Activated naive CD4-positive, alpha-beta T cell treated with anti-CD3 and anti-CD28 coated beads, Interleukin-2, amount 50 U/mL, for 16 hours (primary cell): Measurements from ENCODE around the gene WDHD1.
"Not testable (repeated sequence)": the region's sequence is repeated elsewhere in the genome, so short reads cannot be mapped to it uniquely, and the experiment has no call there.

Experiments
- DNase-seq: peaks from one replicate; pipeline ENCODE4 v3.0.0-alpha.2; 2020

Gene WDHD1

DNA sequence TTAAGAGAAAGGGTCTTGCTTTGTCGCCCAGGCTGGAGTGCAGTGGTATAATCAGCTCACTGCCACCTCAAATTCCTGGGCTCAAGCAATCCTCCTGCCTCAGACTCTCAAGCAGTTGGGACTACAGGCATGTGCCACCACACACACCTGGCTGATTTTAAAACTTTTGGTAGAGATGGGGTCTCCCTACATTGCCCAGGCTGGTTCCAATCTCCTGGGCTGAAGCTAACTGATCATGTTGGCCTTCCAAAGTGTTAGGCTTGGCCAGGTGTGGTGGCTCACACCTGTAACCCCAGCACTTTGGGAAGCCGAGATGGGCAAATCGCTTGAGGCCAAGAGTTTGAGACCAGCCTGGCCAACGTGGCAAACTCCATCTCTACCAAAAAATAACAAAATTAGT is 80.4 kb downstream of the WDHD1 start:
- DNase-seq: no peak

DNA sequence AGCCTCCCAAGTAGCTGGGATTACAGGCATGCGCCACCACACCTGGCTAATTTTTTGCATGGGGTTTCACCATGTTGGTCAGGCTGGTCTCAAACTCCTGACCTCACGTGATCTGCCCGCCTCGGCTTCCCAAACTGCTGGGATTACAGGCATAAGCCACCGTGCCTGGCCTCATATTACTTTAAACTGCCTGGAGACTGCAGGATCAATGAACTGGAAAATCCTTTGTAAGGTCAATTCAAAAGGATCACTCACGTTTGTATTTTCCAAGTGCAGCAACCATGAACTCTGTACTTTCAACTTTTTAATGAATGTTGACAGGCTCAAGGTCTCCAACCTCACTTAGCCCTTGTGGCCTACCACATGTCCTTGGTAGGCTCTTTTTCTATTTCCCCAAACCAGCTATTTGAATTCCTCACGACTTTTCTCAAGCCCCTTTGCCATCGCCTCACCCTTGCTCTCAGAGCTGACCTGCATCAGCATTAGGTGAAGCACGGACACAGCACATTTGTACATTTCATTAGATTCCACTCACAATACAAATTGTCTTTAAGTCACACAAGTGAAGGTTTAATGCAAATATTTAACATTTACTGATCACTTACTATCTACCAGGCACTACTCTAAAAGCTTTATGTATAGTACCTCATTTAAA is 82.0 kb downstream of the WDHD1 start:
- DNase-seq: no peak

DNA sequence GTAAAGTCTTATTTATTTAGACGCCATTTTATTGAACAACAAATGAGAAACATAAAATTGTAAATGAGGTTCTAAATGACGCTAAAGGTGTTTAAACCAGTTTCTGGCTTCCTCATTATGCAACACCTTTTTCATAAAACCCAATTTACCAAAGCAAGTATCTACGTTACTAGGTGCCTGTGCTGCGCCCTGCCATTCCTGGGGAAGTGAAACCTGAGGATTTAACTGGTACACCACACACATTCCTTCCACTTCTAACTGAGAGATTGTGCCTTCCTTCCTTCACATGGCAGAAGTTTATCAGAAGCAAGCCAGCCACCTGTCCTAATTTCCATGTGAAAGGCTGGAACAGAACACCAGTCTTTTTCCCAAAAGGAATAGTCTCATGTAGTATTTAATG is 84.0 kb downstream of the WDHD1 start:
- DNase-seq: no peak

DNA sequence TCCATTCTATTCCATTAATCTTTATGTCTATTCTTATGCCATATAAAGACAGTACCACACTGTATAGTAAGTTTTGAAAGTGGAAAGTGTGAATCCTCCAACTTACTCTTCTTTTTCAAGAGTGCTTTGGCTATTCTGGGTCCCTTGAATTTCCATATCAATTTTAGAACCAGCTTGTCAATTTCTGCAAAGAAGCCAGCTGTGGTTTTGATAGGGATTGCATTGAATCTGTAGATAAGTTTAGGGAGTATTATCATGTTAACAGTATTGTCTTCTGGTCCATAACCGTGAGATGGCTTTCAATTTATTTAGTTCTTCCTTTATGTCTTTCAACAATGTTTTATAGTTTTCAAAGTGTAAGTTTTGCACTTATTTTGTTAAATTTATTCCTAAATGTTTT is 90.1 kb downstream of the WDHD1 start:
- no peak for DNase-seq

DNA sequence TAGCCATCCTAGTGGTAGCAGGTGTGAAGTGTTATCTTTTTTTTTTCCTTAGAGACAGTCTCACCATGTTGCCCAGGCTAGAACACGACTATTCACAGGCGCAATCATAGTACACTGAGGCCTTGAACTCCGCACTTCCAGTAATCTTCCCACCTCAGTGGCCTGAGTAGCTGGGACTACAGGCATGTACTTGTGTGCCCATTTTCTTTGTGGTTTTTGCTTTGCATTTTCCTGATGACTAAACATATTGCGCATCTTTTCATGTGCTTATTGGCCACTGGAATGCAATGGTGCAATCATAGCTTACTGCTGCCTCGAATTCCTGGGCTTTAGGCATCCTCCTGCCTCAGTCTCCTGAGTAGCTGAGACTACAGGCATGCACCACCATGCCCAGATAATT is 90.9 kb downstream of the WDHD1 start:
- no peak for DNase-seq

DNA sequence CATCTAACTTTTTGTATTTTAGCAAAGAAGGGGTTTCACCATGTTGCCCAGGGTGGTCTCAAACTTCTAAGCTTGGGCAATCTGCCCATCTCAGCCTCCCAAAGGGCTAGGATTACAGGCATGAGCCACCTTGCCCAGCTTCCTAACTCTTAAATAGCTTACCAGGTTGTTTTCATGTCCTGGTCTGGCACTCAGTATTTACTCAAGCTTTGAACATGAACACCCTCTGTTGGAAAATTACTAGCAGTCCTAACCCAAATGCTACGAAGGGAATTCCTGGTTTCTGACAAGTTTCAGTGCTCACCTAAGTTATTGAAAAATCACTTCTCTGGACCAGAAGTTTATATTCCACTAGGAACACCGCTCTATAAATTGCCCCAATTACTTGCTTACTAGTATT is 91.8 kb downstream of the WDHD1 start:
- no peak for DNase-seq

DNA sequence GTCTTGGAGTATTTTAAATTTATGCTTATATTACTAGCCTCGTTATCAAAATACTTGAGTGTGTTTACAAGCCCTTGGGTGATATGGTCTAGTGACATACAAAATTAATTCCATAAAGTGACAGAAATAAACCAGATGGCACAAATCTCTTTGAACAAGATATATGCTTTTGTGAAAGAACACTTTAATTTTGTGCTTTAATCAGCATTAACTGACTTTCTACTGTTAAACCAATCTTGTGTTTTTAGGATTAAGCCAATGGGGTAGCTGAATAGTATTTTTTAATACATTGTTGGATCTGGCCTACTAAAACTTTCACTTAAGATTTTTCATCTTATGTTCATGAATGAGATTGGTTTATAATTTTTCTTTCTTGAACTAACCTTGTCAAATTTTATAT is 93.9 kb downstream of the WDHD1 start:
- no peak for DNase-seq

DNA sequence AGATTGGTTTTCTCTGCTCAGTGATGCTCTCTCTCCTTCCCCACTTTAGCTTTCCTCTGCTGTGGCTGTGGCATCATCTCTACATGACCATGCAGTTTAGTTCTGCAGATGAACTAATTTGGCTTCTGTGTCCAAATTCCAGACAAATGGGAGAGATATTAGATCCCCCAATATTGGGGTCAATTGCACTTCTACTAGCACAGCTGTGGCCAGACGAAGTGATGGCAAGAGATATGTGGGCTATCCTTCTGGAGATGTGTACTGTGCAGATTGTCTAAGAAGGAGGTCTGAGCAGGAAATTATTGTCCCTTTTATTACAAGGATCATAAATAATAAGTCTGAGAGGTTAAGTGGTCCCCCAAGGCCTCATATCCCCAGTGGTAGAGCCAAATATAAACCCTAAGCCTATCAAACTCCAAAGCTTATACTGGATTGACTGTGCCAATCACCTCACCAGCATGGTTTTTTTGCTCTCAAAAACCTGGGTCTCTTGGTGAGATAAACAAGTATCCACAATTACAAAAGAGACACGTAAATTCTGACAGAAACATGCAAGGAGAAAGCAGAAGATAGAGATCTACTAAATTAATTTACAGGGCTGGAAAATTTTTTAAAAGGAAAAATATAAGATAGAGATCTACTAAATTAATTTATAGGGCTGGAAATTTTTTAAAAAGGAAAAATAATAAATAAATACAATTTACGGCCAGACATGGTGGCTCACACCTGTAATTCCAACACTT is 95.1 kb downstream of the WDHD1 start:
- DNase-seq: no peak

DNA sequence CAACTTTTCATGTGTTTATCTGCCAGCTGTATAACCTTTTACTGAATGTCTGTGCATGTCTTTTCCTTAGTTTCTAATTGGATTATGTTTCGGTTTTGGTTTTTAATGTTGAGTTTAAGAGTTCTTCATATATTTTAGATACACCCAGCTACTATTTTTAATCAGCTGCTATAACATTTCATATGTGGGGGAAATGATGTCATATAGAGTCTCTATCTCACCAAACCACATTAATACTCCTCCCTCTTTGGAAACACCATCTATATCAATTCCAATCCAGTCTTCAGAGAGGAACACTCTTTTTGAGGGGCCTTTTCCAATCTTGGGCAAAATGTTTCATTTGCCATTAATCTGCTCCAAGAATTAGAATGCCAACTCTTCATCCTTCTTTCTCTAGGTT is 95.8 kb downstream of the WDHD1 start:
- DNase-seq: no peak

DNA sequence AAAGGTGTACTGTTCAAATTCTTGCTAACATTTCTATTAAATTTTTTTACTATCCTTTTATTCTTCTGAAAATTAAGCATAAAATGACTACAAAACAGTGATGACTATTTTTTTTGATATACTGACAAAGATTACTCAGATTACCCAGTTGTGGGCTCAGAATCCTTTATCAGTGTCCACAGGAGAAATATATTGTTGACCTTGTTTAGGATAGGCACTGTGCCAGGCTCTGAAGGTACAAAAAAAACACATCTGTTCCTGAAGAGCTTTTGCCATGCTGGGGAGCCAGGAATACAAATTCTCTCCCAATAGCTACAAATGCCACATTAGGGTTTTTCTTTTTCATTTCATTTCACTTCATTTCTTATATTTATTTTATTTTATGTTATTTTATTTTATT is 97.3 kb downstream of the WDHD1 start:
- no peak for DNase-seq

DNA sequence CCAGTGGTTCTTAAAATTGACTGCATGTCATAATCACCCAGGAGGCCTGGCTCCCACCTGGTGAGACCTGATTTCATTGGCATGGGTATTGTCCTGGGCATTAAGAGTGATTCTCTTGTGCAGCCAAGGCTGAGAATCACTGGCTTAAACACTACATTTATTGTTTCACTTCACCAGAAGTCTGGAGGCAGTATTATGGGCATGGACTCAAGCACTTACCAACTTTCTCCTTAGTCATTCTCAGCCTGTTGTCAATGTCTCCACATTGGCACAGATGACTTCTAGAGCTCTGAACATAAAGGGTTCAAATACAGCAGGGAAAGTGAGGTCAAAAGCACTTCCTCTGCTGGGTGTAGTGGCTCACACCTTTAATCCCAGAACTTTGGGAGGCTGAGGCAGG is 98.7 kb downstream of the WDHD1 start:
- no peak for DNase-seq

DNA sequence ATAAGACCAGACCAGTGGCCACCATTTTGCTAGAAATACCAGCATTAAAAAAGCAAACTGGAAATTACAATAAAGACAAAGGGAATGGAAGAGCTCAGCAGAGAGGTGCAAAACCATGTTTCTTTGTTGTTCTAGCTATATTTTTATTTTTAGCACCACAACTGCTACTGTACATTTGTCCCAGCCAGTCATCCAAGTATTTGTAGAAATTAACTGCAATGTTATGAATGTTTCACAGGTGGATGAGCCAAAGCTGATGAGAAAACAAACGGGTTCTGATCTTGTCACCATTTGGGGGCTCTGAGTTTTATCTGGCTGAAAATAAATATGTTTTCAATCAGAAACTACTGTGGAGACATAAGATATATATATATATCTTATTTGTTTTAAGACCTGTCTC is 99.3 kb downstream of the WDHD1 start:
- no peak for DNase-seq

DNA sequence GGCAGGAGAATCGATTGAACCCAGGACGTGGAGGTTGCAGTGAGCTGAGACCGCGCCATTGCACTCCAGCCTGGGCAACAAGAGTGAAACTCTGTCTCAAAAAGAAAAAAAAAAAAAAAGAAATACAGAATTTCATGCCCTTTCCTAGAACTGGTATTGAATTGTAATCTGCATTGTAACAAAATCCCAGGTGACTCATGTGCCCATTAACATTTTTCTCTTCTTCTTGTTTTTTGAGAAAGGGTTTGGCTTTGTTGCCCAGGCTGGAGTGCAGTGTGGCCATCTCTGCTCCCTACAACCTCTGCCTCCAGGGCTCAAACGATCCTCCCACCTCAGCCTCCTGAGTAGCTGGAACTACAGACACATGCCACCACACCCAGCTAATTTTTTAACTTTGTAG is 100.3 kb downstream of the WDHD1 start:
- not testable (repeated sequence) for DNase-seq

DNA sequence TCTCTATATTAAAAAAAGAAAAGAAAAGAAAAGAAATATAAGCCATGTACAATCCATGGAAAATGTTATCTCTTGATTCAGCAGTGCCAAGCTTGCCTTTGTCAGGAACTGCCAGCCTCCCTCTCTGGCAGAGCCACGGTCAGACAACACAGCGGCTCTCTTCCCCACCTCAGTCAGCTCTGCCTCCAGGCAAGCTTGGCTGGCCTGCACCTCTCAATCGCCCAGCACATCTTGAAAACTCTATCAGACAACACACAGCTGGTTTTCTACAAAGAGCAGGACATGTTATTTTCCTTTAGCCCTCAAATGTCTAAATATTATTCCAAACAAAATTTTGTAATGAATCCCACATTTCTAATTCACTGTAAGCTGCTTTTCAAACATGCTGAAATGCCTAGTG is 104.3 kb downstream of the WDHD1 start:
- no peak for DNase-seq

DNA sequence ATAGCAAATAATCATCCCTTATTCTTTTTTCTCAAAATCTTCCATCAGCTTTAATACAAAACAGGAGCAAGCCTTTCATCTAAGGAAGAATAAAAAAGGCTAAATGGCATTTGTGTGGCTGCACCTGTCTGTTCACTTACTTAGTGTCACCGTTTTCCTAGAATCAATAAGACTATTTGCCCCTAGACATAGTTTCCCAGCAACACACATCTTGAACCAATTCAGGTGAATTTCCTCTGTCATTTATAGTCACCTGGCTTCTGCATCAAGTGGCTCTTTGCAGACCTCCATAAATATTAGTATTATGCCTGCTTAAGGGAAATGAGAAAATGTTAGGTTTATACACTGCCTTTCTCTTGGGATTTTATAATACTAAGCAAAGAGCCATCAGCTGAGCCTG is 106.8 kb downstream of the WDHD1 start:
- no peak for DNase-seq

DNA sequence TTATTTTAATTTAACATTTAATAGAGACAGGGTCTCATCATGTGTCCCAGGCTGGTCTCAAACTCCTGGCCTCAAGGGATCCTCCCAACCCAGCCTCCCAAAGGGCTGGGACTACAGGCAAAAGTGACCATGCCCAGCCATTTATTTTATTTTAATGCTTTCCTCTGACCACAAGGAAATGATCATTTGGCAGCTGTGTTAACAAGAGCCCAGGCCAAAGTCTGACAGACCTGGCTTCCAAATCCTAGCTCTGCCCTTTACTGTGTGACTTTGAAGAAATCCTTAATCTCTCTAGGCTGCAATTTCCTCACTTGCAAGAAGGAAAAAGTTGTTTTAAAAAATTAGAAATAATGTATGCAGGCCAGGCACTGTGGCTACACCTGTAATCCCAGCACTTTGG is 107.6 kb downstream of the WDHD1 start:
- DNase-seq: no peak

DNA sequence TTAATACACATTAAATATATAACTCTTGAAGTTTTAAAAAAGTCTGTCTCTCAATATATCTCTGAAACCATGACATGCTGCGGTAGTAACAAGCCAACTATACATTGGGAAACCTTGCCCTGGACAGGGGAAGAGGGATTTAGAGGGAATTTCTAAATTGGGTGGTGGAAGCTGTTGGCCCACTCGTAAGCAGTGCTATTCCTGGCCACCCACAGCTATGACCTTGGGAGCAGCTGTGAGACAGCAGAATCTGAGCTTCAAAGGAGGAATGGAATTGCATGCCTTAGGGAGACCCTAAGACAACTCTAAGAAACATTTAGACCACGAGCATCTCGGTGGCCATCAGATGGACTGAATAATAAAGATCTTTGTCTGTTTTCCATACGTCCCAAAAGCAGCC is 108.5 kb downstream of the WDHD1 start:
- no peak for DNase-seq

DNA sequence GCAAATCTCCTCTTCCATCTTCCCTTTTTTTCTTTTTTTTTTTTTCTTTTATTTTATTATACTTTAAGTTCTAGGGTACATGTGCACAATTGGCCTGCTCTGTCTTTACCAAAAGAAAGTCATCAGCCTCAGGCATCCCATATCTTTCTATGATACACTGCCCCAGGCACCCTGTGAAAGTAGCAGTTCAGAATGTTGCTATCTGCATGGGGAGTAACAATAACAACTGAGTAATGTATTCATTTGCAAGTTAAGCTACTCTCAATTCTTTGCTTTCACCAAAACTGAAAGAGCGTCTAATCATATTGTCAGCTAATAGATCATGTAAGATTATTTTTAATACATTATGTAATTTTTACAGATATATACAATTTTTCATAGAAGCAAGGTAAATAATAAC is 110.8 kb downstream of the WDHD1 start:
- DNase-seq: no peak

DNA sequence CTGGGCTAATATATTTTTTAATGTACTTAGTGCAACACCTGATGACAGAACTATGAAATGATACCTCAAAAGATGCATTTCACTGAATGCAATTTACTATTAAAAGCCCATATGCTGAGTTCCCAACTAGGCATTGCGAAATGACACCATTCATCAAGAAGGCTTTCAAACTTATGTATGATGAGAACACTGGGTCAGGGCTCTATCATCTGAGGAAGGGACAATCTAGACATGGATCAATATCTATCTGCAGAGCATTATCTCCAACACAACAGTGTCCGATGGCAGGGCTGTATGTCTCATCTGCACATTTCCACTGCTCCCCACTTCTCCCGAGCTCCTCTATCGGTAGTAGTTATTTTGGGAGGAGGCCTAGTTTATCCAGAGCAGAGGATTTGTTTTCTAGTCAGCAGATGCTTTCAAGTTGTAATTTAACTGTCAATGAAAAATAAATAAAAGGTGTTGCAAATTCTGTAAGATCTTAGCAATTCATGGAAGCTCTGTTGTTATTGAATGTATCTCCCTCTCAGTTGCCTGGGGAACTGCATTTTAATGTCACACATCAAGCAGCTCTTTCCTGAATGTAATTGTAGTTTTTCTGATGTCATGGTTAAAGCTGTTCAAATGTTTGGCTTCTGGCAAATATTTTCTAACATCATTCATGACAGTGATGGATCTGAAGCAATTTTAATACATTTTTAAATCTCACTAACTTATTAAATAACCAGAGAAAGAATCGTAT is 116.9 kb downstream of the WDHD1 start:
- DNase-seq: no peak

DNA sequence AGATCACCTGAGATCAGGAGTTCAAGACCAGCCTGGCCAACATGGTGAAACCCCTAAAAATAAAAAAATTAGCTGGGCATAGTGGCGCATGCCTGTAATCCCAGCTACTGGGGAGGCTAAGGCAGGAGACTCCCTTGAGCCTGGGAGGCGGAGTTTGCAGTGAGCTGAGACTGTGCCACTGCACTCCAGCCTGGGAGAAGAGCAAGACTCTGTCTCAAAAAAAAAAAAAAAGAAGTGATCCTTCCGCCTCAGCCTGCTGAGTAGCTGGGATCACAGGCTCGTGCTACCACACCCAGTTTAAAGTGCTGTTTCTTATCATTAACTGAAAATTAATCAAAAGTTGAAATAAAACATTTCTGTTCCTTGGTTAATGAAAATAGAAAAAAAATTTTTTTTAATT is 117.9 kb downstream of the WDHD1 start:
- DNase-seq: not testable (repeated sequence)

DNA sequence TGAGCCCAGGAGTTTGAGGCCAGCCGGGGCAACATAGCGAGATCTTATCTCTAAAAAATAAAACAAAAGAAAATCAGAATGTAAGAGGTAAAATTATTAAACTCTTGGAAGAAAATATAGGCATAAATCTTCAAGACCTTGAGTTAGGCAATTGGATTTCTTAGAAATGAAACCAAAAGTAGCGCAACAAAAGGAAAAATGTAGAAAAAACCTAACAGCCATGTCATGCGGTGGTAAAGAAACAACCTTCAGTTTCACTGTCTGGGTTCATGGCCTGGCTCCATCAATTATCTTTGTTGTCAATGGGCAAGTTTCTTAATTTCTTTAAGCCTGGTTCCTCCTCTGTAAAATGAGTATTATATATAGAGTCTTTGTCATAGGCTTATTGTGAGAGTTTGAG is 118.7 kb downstream of the WDHD1 start:
- DNase-seq: no peak

DNA sequence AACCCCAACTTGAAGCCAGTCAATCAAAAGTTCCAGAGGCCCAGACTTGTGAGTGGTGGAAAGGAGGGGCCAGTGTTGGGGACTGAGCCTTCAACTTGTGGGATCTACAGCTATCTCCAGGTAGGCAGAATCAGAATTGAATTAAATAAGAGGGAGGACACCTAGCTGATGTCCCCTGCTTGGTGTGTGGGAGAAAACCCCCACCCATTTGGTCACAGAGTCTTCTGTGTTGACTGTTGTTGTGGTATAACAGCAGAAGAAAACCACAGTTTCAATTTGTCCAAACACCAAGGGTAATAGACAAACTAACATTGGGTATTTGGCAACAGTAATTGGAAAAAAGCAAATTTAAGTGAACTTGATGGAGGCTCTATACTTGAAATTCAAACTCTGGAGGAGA is 120.8 kb downstream of the WDHD1 start:
- DNase-seq: no peak

DNA sequence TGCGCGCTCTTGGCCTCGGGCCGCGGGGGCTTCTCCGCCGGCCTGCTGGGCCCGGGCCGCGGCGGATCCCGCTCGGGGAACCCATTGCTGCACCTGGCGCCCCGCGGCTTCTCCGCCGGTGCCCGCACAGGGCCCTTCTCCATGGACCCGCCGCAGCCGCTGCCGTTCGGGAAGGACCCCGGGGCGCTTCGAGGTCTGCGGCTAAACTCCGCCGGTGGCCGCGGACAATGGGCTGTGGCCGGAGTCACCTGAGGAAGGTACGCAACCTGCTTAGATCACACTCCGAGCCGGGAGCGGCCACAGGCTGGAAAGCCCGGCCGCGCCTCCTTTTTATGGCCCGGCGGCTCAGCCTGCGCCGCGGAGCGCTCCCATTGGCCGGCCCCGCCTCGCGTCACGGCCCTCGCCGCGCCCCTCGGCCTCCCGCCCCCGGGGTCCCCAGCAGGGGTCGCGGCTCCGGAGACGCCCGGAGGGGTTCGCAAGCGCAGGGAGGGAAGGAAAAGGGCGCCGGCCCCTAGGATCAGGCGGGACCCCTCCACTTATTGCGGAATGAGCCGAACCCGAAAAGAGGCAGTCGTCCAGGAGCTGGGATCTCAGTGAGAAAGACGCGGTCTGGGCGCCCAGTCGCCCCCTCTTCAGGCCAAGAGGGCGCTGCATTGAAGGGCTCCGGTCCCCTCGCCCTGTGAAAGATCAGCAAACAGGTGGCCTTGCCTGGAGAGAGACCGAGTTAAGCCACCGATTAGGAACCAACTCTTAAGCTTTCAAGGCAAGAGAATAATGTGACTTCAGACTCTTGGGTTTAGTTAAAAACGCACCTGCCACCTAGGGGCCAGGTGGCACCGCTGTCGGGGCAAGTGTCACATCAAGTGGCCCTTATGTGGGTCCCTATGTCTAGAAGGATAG is 124.1 kb downstream of the WDHD1 start, which contains the start of gene GCH1:
TSS of gene GCH1 (minus strand) at position 306 of the 900 bp plus-strand sequence. CDS start at position 143, 163 bp downstream.
- DNase-seq: peak; percentile 78
